HG03045 (cell line): Measurements from ENCODE around the gene TRIM25.
A peak's percentile ranks its signal among the peaks of the same experiment; 100 is the strongest.

Experiments used
- ATAC-seq: cut with Tn5 transposase; IDR thresholded peaks from one replicate; pipeline ENCODE4 v1.9.1; 2021; ENCODE audit warnings: mild to moderate bottlenecking, moderate library complexity; ENCODE audit not compliant: unreplicated experiment

The TRIM25 gene

DNA sequence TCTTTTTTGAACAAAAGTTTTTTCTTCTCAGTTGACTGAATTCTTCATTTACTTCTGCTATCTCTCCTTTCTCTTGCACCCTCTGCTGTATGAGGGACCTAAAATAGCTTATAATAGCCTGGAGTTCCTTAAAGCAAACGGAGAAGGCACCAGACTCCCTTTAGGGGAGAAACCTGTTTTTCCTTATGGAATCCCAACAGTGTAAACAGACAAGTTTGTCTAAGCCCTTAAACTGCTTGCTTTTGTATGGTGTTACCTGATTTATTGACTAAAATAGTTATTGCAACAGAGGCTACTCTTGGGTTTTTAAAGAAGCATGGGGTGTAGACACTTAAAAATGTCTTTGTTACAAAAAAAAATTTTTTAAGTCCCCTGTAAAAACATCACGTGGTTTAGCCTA is 12.9 kb upstream of the TRIM25 start:
- no peak for ATAC-seq

DNA sequence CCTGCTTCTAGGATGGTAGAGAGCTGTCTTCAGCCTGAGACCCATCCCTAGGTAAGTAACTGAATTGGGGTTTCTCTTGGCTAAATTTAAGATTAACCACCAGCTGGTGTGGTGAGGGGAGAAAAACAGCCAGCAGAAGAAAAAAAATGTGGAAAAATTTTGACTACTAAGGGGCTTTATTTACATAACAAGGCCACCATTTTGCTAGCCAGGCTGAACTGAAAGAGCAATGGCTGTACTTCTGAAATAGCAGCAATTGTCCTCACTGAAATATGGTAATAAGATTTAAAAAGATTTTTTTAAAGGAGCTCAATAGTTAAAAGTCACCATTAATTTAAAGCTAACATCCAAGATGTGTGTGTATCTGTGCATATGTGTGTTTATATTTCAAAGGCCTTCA is 12.4 kb upstream of the TRIM25 start:
- ATAC-seq: no peak

GRCh38 chr17:56925088-56925487 is 11.2 kb upstream of the TRIM25 start:
- ATAC-seq: no peak

DNA sequence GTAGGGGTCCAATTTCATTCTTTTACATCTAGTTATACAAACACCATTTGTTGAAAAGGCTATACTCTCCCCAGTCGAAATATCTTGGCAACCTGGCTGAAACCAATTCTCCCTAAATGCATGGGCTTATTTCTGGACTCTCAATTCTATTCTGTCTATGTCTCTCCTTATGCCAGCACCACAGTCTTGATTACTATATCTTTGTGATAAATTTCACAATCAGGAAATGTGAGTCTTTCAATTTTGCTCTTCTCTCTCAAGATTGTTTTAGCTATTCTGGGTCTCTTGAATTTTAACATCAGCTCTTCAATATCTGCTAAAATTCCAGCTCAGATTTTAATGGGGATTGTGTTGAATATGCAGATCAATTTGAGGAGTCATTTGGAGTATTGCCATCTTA is 5.9 kb upstream of the TRIM25 start:
- no peak for ATAC-seq

- no peak for ATAC-seq
Measured at GRCh38 chr17:56918916-56919315, 5.1 kb upstream of the TRIM25 start.

DNA sequence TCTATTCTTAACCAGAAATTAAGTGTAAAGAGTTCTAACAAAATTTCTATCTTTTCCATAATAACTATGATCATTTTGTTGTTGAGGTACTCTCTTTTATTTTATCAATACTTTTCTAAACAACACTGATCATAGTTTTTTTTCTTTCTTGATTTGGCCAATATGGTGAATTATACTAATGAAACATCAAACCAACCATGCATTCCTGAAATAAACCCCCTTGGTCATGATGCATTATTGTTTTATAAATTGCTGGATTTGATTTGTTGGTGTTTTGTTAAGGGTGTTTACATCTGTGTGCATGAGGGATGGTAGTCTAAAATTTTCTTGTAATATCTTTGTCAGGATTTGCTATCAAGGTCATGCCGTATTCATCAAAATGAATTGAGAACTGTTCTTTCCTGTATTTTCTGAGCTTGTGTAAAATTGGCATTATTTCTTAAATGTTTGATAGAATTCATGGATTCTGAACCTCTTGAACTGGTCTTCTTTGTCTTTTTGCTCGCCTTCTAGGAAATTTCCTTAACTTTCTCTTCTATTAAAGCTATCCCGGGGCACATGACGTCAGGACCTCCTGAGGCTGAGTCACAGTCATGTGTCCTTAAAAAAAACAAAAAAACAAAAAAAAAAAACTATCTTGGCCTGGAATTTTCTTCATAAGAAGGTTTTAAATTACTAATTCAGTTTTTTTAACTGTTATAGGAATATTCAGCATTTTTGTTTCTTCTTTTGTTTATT is 3.9 kb upstream of the TRIM25 start:
- no peak for ATAC-seq

DNA sequence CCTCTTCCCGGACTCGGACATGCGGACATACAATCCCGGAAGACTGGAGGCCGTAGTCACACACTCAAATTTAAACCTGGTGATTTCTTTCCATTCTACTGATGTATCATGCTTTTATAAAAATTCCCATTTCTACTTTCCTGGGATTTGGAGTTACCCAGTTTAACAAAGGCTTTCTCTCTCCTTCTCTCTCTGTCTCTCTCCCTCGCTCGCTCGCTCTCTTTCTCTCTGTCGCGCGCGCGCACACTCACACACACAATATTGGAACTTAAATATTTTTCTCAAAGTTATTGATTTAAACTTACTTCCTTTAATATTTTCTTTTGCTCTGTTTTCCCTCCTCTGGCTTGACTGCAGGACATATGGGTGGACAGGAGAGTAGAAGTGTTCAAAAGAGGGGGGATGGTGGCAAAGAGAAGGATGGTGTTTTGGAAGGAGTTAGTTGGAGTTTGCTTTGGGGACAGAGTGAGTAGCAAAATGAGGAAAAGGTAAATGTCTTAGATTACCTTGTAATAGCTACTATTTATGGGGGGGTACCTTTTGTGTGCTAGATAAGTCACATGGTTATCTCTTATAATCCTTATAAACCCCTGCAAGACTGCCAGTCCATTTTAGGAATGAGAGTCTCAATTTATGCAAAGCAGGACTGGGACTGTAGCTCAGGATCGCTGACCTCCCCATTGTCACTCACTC is 878 bp upstream of the TRIM25 start:
- no peak for ATAC-seq

- peak; percentile 32 for ATAC-seq
Measured at GRCh38 chr17:56913353-56913866, 439 bp downstream of the TRIM25 start.

DNA sequence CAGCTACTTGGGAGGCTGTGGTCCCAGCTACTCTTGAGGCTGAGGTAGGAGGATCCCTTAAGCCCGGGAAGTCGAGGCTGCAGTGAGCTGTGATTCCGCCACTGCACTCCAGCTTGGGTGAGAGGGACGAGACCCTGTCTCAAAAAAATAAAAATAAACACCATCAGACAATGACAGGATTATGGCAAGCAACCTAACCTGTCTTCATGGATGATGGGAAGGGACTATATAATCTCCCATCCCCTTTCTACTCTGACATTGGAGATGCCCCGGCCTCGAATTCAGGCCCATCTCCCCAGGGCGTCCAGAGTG is 893 bp downstream of the TRIM25 start:
- ATAC-seq: no peak

GRCh38 chr17:56912105-56912999 is 1.5 kb downstream of the TRIM25 start:
- ATAC-seq: no peak

GRCh38 chr17:56910509-56911235 is 3.2 kb downstream of the TRIM25 start:
- no peak for ATAC-seq

GRCh38 chr17:56909742-56910508 is 3.9 kb downstream of the TRIM25 start:
- ATAC-seq: no peak

- peak; percentile 76 for ATAC-seq
Measured at GRCh38 chr17:56908001-56908542, 5.8 kb downstream of the TRIM25 start.

DNA sequence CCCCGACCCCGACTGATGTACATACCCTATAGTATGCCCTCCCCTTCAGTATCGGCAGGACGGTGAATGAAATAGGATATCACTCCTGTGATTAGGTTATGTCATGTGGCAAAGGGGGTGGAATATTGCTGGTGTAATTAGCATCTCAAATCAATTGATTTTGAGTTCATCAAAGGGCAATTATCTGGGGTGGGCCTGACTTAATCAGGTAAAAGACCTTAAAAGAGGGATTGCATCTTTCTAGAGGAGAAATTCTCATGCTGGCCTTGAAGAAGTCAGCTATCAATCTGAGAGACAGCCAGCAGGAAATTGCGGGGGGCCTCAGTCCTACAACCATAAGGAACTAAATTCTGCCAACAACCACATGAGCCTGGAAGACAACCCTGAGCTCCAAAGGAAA is 10.3 kb downstream of the TRIM25 start:
- ATAC-seq: no peak

- ATAC-seq: no peak
Measured at GRCh38 chr17:56902348-56902747, 11.5 kb downstream of the TRIM25 start.

- no peak for ATAC-seq
Measured at GRCh38 chr17:56899403-56899802, 14.4 kb downstream of the TRIM25 start.

DNA sequence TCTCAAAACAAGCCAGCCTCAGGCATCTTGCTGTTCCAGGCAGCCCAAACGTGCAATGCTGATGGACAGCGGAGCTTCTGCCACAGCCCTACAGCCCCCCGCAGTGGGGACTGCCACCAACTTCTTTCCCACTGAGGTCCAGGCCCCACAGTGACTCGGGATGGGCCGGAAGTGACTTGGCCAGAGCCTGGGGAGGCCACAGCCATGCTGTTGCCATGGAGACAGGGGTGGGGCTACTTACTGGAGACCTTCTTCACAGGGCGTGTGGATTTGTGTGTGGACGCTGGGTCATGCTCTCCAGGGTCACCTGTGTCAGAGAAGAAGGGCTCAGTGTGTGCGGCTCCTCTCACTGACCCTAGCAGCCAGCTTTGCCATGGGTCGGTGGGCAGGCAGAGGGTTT is 15.0 kb downstream of the TRIM25 start:
- no peak for ATAC-seq

- no peak for ATAC-seq
Measured at GRCh38 chr17:56897646-56898424, 16.0 kb downstream of the TRIM25 start.

DNA sequence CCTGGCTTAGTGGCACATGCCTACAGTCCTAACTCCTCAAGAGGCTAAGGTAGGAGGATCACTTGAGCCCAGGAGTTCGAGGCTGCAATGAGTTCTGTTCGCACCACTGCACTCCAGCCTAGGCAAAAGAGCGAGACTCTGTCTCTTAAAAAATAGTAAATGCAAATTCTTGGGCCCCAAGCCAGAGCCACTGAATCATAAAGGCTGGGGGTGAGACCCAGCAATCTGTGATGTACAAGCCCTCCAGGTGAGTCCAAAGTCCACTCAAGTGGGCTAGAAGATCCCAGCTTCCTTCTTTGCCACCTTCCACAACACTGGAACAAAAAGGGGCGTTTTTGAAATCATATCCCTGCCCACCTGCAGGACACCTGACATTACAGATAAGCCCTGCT is 16.9 kb downstream of the TRIM25 start:
- ATAC-seq: no peak
